ENCODE results near the gene PKIG.
"Not testable (repeated sequence)": the region's sequence is repeated elsewhere in the genome, so short reads cannot be mapped to it uniquely, and the experiment has no call there.

Gene PKIG

GRCh38 chr20:44582311-44583025 is at the start of gene PKIG:
PKIG (plus strand) TSS chr20:44582579; CDS start chr20:44614557, 31,978 bp downstream.
- DNase-seq (ENCODE audit: low read depth): no peak

DNA sequence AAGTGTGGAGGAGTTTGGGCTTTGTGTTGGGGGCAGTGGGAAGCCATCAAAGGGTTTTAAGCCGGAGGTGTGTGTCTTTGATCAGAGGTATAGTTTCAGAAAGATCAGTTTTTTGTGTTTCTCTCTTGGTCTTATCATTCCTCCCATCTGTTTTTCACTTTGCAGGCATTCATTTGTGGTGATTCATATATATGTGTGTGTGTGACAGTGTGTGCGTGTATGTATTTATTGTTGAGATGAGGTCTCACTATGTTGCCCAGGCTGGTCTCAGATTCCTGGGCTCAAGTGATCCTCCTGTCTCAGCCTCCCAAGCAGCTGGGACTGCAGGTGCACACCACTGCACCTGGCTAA is 49.4 kb upstream of the PKIG start:
- no peak for DNase-seq (ENCODE audit: low read depth)

GRCh38 chr20:44533928-44534327 is 48.5 kb upstream of the PKIG start:
- no peak for DNase-seq (ENCODE audit: low read depth)

GRCh38 chr20:44536175-44536574 is 46.2 kb upstream of the PKIG start:
- DNase-seq (ENCODE audit: low read depth): no peak

DNA sequence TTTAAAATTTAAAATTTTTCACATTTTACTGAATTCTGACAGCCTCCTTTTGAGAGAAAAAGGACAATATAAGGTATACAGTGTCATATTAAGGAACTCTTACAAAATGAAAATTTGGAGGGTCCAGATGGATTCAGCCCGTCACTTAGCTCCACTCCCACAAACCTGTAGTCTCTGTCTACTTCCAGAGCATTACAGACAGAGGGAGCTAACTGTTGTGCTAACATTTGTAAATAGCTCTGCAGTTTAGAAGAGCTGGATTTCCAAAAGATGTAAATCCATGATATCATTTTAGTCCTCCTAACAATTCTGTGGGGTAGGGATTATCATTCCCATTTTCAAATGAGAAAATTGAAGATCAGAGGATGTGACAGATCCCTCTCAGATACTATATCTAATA is 44.4 kb upstream of the PKIG start:
- no peak for DNase-seq (ENCODE audit: low read depth)

GRCh38 chr20:44540834-44541233 is 41.5 kb upstream of the PKIG start:
- DNase-seq (ENCODE audit: low read depth): no peak

GRCh38 chr20:44541992-44542391 is 40.4 kb upstream of the PKIG start:
- no peak for DNase-seq (ENCODE audit: low read depth)

GRCh38 chr20:44542890-44543289 is 39.5 kb upstream of the PKIG start:
- DNase-seq (ENCODE audit: low read depth): no peak

- DNase-seq (ENCODE audit: low read depth): no peak
Measured at GRCh38 chr20:44543358-44543757, 39.0 kb upstream of the PKIG start.

- DNase-seq (ENCODE audit: low read depth): no peak
Measured at GRCh38 chr20:44544263-44544662, 38.1 kb upstream of the PKIG start.

GRCh38 chr20:44547419-44547818 is 35.0 kb upstream of the PKIG start:
- DNase-seq (ENCODE audit: low read depth): no peak

- no peak for DNase-seq (ENCODE audit: low read depth)
Measured at GRCh38 chr20:44549123-44549522, 33.3 kb upstream of the PKIG start.

- no peak for DNase-seq (ENCODE audit: low read depth)
Measured at GRCh38 chr20:44552050-44552449, 30.3 kb upstream of the PKIG start.

DNA sequence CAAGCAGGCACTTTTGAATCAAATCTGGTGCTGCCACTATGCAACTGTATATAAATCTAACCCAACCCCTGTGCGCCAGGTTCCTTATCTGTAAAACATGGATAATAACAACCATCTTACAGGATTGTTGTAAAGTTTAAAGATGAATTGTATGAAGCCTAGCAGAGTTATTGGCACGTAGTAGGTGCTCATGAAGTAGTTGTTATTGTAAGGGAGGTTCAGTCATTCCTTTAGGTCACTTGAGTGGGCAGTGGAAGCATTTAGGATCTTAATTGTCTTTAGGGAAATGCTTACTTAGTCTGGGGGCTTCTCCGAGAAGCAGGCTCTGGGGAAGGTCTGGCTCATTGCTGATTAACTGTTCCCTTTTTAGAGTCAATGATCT is 29.8 kb upstream of the PKIG start:
- DNase-seq (ENCODE audit: low read depth): no peak

DNA sequence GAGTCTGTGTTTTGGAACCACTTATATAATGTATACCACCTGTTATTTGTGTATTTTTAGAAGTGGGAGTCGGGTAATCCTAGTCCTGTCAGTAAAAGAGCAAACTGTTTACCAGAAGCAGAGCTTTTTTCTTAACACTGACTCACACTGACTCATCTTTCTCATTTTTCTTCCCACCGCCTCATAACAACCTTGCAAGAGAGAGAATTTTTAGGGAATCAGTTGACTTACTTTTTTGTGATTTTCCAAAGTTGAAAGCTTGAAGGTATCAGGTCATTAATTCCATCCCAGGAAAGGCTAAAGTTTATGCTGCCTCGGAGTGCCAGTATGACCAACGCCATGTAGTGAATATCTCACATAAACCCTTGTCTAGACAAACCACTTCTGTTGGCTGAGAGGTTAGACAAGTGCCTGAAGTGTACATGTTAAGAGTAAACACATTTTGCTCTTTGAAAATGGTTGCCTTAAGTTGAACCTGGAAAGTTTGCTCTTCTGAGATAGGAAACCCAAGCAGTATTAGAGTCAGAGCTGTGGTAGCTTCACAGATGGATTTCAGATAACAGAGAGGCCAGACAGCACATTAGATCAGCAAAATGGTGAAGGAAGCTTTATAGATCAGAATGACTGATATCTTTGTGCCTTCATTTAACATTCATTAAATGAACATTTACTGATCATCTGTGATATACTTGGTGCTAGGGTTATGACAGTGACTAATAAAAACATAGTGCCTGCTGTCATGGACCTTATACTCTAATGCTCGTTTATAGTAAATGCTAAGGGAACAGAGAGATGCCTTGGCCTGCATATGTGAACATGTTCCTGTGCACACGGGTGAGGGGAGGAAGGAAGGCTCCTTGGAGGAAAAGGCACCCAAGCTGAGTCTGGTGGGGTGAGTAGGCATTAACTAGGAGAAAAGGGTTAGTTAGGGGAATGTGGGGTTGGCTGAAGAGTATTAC is 29.1 kb upstream of the PKIG start:
- DNase-seq (ENCODE audit: low read depth): no peak

DNA sequence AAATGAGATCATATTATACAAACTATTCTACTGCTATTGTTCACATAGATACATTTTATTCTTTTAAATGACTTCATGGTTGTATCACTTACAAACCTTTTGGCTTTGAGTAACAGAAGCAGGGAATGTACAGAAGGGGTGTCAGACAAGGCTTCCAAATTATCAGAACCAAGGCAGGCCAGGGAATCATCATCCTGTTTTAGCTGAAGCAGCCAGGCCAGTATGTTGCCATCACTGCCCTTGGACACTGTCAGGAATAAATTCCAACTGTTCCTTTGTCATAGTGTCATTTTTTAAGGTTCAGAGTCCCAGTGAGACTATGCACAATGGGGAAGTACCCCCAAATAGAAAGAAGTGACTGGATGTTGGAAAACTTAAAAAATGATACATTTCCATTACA is 23.1 kb upstream of the PKIG start:
- DNase-seq (ENCODE audit: low read depth): no peak

GRCh38 chr20:44560229-44560628 is 22.1 kb upstream of the PKIG start:
- no peak for DNase-seq (ENCODE audit: low read depth)

DNA sequence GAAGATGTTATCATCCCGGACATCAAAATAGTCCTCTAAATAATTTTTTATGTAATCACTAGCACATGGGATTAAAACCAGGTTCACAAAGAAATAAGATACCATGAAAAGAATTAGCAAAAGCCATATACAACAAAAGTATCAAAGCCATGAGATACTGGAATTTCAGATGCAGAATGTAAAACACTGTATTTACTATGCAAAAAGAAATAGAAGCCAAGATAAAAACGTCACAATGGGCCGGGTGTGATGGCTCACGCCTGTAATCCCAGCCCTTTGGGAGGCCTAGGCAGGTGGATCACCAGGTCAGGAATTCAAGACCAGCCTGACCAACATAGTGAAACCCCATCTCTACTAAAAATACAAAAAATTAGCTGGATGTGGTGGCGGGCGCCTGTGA is 21.6 kb upstream of the PKIG start:
- not testable (repeated sequence) for DNase-seq (ENCODE audit: low read depth)

- DNase-seq (ENCODE audit: low read depth): no peak
Measured at GRCh38 chr20:44561876-44562275, 20.5 kb upstream of the PKIG start.

- DNase-seq (ENCODE audit: low read depth): no peak
Measured at GRCh38 chr20:44566018-44566417, 16.4 kb upstream of the PKIG start.

DNA sequence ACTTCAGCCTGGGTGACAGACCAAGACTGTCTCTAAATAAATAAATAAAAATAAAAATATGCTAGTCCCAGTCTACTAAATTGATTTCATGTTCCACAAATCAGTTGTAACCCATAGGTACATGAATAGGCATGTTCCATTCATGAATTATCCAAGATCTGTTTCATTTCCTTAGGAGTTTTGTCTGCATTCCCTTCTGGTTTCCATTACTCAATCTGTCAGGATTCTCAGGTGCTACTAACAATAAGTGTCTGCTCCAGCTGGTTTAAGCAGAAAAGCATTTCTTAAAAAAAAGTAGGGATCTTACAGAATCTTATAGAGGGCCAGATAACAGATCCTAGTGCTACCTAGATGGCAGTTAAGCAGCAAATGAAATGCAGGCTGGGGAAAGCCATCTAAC is 15.6 kb upstream of the PKIG start:
- DNase-seq (ENCODE audit: low read depth): no peak

DNA sequence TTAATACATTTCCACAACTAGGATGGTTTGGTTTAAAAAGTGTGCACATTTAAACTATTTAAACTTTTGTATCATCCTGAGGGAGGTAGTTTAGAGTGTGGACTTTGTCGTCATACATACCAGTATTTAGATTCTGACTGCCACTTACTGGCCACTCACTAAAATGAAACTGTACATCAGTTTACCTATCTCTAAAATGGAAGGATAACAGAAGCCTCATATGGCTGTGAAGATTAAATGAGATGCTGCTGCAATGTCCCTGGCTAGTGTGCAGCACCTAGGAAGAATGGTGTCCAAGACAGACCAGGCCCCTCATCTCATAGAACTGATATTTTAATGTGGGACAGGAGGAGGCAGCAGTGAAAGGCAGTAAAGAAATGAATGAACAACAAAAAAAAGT is 12.0 kb upstream of the PKIG start:
- no peak for DNase-seq (ENCODE audit: low read depth)

- DNase-seq (ENCODE audit: low read depth): no peak
Measured at GRCh38 chr20:44571362-44571988, 10.9 kb upstream of the PKIG start.
